ENCODE data around the gene CFD. TPM values are rescaled to one million over a fixed set of nuclear protein-coding genes. Genes with fewer than 3 reads are reported as not detected.

CFD gene
- total RNA-seq, 1 experiment from 2014 or later, result 1.9 TPM

DNA sequence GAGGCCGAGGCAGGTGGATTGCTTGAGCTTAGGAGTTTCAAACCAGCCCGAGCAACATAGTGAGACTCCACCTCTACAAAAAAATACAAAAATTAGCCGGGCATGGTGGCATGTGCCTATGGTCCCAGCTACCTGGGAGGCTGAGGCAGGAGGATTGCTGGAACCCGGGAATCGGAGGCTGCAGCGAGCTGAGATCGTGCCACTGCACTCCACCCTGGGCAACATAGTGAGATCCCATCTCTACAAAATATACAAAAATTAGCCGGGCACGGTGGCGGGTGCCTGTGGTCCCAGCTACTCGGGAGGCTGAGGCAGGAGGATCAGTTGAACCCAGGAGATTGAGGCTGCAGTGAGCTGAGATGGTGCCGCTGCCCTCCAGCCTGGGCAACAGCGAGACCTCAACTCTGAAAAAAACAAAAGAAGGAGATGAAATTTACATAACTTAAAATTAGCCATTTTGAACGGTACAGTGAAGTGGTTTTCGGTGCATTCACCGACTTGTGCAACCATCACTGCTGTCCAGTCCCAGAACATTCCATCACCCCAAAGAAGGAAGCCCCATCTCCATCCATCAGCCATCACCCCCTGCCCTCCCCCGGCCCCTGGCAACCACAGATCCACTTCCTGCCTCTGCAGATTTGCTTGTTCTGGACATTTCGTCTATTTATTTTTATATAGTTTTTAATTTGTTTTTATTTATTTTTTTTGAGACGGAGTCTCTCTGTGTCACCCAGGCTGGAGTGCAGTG, 33.4 kb upstream of the CFD start:
- Histone ChIP-seq H3K9ac (ENCODE audit: extremely low read depth, insufficient read length, low read length) (no peak overlapping the region), H4K91ac (ENCODE audit: insufficient read length, low read depth, low read length) (no peak overlapping the region), H3K4ac (ENCODE audit: low read depth, low read length) (no peak overlapping the region), H3K79me1 (ENCODE audit: insufficient read depth, low read depth, low read length, poor library complexity, severe bottlenecking) (no peaks in the 10 kb centered on the region), H3K56ac (ENCODE audit: insufficient read length, low read depth, low read length) (no peak overlapping the region), H2AFZ (ENCODE audit: low read length) (no peak overlapping the region), H3K9me3 (ENCODE audit: control insufficient read depth, low read depth, low read length) (no peaks in the 10 kb centered on the region), H3K79me2 (ENCODE audit: insufficient read depth, low read length) (no peaks in the 10 kb centered on the region), H2AK5ac (ENCODE audit: insufficient read length, low read length) (no peak overlapping the region), H2BK5ac (ENCODE audit: insufficient read length, low read length) (no peak overlapping the region), H3T11ph (ENCODE audit: low read length) (no peak overlapping the region), H2BK15ac (ENCODE audit: low read depth, low read length) (no peak overlapping the region), H4K8ac (replicated peaks; ENCODE audit: insufficient read length, low read depth, low read length) (no peak overlapping the region), H3K27me3 (ENCODE audit: insufficient read depth, low read length) (no peaks in the 10 kb centered on the region), H3K4me1 (ENCODE audit: insufficient read depth, low read length) (no peaks in the 10 kb centered on the region; the same call in 1 of the 2 replicates), H2BK20ac (ENCODE audit: low read depth, low read length, poor library complexity, severe bottlenecking) (no peak overlapping the region), H3K27ac (ENCODE audit: insufficient read length, low read depth, low read length) (no peak overlapping the region), H3K23ac (ENCODE audit: insufficient read length, low read depth, low read length) (no peak overlapping the region), H3K4me2 (ENCODE audit: insufficient read depth, insufficient read length, low read length) (no peak overlapping the region), H2BK120ac (ENCODE audit: low read depth, low read length, poor library complexity, severe bottlenecking) (no peak overlapping the region), H3K23me2 (ENCODE audit: insufficient read length, low read depth, low read length, poor library complexity, severe bottlenecking) (no peaks in the 10 kb centered on the region), H3K18ac (ENCODE audit: insufficient read length, low read depth, low read length) (no peak overlapping the region), H3K14ac (ENCODE audit: insufficient read depth, low read length) (no peak overlapping the region), H4K5ac (ENCODE audit: insufficient read length, low read depth, low read length) (no peak overlapping the region), H4K20me1 (ENCODE audit: control insufficient read depth, insufficient read depth, insufficient read length) (no peaks in the 10 kb centered on the region), H2BK12ac (ENCODE audit: insufficient read length, low read depth, low read length) (no peak overlapping the region)
- H3K36me3 Mint-ChIP-seq (ENCODE audit: insufficient read depth in 1 of 3, low read depth in 3 of 3), result no peaks in the 10 kb centered on the region; a peak in 1 of 7 replicates
- no peak overlapping the region for H3K4me3 Mint-ChIP-seq
- no peak for DNase-seq
- H3K27ac Mint-ChIP-seq, result no peak overlapping the region
- H3K9me3 Mint-ChIP-seq, result no peaks in the 10 kb centered on the region
- peaks cover 6% of the 10 kb centered on the region for H3K27me3 Mint-ChIP-seq (ENCODE audit: low read depth)
- no CpG with 5 or more reads among the region's 19 CpGs for WGBS (ENCODE audit: extremely low coverage, insufficient read length, low lambda C conversion rate)
- TF ChIP-seq, protein P1, sequence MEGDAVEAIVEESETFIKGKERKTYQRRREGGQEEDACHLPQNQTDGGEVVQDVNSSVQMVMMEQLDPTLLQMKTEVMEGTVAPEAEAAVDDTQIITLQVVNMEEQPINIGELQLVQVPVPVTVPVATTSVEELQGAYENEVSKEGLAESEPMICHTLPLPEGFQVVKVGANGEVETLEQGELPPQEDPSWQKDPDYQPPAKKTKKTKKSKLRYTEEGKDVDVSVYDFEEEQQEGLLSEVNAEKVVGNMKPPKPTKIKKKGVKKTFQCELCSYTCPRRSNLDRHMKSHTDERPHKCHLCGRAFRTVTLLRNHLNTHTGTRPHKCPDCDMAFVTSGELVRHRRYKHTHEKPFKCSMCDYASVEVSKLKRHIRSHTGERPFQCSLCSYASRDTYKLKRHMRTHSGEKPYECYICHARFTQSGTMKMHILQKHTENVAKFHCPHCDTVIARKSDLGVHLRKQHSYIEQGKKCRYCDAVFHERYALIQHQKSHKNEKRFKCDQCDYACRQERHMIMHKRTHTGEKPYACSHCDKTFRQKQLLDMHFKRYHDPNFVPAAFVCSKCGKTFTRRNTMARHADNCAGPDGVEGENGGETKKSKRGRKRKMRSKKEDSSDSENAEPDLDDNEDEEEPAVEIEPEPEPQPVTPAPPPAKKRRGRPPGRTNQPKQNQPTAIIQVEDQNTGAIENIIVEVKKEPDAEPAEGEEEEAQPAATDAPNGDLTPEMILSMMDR (conservative IDR thresholded peaks at IDR 0.05), result no peak
- peaks cover 7 to 14% of the 10 kb centered on the region in 2 experiments for H3K4me1 Mint-ChIP-seq

Data from H9 (cell line).